SW480 (cell line): ENCODE measurements around the gene ADAMTSL2.
A peak's percentile ranks its signal among the peaks of the same experiment; 100 is the strongest.

Experiments used
- DNase-seq: peaks from one replicate; pipeline ENCODE4 v3.0.0-alpha.2; 2016; ENCODE audit warnings: low spot score

The ADAMTSL2 gene

DNA sequence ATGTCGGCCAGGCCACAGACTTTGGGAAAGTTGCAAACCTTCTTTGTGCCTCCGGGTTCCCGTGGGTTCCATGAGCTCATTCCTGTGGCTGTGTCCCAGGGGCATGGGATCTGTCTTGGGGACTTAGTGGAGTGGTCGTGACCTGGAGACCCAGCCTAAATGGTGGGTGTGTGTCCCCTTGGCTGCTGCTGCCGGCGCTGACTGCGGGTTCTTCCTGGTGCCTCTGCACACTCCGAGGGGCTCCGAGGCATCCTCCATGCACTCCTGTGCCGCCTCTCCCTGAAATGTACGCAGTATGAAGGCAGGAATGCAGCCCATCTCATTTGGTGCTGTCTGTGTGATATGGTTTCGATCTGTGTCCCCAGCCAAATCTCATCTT, 34.6 kb upstream of the ADAMTSL2 start:
- DNase-seq = no peak

- no peak for DNase-seq
Observed at GRCh38 chr9:133502112-133502511, 32.4 kb upstream of the ADAMTSL2 start.

GRCh38 chr9:133505186-133505830, 29.2 kb upstream of the ADAMTSL2 start:
- DNase-seq = no peak

DNA sequence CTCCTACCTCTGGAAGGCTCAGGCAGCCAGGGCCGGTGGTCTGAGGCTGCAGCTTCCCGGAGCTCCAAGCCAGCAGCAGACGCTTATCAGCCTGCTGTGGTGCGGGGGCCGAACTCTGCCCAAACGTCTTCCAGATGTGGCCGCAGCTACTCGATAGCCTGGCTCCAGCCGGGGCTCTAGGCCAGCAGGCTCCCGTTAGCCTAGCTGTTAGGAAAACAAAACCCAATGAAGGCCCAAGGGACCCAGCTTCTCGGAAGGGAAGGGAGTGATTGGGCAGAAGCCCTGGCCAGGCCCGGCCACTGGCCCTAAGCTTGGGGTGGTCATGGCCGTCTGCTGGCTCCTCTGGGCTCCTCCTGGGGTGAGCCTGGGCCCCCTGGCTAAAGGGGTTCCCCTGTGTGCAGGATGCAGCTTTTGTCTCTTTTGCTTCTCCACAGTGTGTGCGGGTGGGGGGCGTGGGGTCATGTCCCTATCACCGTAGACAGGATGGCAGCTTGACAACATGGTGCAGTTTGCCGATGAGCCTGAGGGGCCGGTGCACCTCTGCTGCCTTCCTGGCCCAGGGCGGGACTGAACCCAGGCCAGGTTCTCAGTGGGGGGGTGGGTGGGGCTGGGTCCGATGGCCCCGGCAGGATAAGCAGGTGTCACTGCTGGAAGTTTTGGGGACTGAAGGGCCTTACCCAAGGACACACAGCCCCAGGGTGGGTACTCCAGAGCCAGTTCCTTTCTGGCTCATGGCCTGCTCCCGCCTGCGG, 28.4 kb upstream of the ADAMTSL2 start:
- DNase-seq = no peak

- peak; percentile 81 for DNase-seq
Observed at GRCh38 chr9:133506653-133507038, 27.9 kb upstream of the ADAMTSL2 start.

DNA sequence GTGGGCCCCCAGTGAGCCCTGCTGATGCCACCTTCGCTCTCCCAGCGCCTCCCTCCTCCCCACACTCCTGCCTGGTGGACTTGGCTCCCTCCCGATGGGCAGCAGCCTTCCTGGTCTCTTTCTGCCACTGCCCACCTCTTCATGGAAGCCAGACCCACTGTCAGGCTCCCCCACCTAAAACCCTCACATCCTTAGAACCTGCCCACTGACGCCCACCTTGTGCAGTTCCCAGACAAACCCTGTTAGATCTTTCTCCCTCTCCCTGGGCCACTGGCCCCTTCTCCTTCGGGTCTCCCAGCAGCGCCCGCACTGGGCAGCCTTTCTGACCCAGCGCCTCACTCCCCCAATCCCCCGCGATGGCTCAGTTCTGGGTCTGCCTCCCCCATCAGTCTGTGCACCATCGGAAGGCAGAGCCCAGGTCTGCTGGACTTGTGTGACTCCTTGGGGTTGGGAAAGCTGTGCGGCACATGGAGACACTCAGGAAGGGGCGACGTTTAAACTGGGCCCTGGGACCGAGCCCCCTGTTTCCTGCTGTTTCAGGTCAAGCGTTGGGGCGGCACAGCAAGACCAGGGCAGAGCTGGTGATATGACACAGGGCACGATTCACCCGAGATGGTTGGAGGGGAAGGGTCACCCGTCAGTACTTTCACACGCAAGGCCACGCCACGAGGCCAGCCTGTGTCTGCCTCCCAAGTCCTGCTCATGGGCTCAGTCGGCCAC, 27.1 kb upstream of the ADAMTSL2 start:
- no peak for DNase-seq

DNA sequence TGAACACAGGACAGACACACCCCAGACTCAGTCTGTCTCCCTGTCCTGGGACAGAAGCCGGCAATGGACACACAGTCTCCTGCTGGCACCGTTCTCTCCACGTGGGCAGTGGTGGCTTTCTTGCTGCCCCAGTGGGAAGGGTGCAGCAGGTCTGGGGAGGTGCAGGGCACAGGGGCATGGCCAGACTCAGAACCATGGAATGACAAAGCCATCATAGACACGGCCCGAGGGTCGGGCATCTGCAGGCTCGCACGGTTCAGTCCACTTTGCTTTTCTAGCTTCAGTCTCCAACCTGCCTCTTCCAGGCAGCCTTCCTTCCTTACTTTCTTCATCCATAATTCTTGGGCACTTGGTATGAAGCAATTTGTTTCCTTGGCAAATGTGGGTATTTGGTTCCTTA, 26.5 kb upstream of the ADAMTSL2 start:
- no peak for DNase-seq

- DNase-seq = peak; percentile 95
Observed at GRCh38 chr9:133509179-133510083, 25.1 kb upstream of the ADAMTSL2 start.

- DNase-seq = no peak
Observed at GRCh38 chr9:133510926-133511505, 23.5 kb upstream of the ADAMTSL2 start.

DNA sequence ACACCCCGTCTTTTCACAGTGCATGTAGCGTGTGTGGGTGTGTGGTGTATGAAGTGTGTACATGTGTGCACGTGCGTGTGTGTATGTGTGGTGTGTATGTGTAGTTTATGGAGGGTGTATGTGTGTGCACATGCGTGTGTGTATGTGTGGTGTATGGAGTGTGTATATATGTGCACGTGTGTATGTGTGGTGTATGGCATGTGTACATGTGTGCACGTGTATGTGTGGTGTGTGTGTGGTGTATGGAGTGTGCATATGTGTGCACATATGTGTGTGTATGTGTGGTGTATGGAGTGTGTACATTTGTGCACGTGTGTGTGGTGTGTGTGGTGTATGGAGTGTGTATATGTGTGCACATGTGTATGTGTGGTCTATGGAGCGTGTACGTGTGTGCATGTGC, 22.9 kb upstream of the ADAMTSL2 start:
- DNase-seq = no peak

DNA sequence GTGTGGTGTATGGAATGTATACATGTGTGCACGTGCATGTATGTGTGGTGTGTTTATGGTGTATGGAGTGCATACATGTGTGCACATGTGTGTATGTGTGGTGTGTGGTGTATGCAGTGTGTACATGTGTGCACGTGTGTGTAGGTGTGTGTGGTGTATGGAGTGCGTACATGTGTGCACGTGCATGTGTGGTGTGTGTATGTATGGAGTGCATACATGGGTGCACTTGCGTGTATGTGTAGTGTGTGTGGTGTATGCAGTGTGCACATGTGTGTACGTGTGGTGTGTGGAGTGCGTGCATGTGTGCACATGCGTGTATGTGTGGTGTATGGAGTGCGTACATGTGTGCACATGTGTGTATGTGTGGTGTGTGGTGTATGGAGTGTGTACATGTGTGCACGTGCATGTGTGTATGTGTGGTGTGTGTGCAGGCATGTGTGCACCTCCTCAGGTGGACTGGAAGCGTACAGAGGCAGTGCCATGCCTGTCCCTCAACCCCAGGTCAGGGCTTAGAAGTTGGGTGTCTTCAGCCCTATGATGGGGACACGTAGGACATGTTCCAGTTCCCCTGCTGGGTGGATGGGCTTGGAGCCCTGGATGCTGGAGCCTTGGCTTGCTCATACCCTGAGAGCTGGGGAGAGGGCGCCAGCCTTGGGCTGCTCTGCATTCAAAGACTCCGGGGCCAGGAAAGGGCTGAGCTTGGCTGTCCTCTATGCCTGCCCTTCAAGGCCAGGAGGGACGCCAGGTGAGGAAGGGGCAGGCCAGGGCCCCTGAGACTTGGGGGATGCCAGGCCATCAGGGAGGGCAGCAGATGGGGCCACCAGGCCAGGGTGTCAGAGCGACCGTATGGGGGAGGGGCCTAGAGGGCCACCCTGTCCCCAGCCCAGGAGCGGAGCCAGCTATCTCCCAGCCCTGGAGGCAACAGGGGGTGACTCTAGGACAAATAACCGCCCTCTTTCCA, 22.0 kb upstream of the ADAMTSL2 start:
- DNase-seq = no peak

DNA sequence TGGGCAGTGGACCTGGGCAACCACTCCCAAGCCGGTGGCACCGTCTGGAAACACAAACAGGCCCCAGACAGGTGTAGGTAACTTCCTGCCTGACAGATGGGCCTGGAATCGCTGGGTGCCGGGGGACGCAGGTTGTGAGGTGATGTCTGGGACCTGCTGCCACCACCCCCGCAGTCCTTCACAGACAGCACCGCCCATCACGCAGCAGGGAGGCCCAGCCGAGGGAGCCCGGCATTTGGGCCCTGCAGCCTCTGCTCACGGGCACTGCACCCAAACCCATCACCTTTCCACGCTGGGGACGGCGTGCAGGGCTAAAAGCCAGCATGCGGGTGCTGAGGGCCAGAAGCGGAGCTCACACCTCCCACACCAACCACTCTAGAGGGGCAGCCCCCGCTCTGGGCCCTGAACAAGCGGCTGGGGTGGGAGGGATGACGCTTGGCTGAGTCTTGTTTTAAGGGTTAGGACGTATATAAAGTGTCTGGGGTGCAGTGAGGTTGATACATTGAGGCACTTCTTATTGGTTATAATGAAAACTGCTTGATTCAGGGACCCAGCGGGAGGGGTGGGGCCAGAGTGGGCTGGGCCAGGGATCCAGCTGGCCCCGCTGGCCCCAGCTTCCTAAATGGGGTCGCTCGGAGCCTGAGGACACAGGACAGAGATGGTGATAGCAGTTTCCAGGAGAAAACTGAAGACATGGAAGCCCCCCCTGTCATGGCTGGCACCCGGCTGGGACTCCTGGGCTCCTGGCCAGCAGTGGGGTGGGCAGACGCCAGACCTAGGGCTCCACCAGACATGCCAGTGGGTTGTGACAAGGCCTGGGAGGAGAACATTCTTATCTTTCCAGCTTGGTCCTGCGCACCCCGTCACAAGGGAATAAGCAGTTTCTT, 21.0 kb upstream of the ADAMTSL2 start:
- peak; percentile 44 for DNase-seq

- no peak for DNase-seq
Observed at GRCh38 chr9:133514460-133515239, 19.9 kb upstream of the ADAMTSL2 start.

DNA sequence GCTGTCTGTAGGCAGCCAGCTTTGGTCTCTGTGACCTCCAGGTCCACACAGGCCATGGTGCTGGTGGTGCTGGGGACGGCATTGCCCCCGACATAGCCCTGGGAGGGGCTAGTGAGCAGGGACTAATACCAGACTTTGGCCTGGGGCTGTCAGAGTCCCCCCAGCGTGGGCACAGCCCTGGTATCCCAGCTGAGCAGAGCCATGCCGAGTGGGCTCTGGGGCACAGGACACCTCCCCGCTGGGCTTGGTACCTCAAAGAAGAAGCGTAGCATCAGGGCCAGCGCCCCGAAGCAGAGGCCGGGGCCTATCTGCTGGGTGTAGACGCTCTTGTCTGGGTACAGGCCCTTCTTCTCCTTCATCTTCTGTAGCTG, 19.3 kb upstream of the ADAMTSL2 start:
- DNase-seq = no peak

- DNase-seq = no peak
Observed at GRCh38 chr9:133515615-133516255, 18.8 kb upstream of the ADAMTSL2 start.

- DNase-seq = no peak
Observed at GRCh38 chr9:133516256-133516960, 18.1 kb upstream of the ADAMTSL2 start.

DNA sequence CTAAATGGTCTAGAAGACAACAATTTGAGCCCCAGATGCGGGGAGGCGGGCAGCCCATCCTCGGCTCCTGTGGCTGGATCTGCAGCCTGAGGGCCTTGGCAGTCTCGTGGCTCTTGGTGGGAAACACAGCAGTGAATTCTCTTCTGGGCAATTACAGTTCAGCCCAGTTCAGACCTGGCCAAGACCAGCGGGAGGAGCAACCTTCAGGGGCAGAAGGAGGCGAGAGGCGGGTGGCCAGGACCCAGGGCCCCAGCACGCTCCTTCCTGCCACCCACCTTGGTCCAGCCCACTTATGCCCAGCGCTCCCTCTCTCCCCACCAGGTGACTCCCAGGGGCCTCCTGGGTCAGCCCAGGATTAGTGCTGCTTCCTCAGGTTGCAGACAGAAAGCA, 17.5 kb upstream of the ADAMTSL2 start:
- DNase-seq = no peak

- no peak for DNase-seq
Observed at GRCh38 chr9:133517711-133518110, 16.8 kb upstream of the ADAMTSL2 start.
